ENCODE results near the gene INAVA. TPM values are rescaled to one million over a fixed set of nuclear protein-coding genes. Genes with fewer than 3 reads are reported as not detected.
"Not testable (repeated sequence)": the region's sequence is repeated elsewhere in the genome, so short reads cannot be mapped to it uniquely, and the experiment has no call there.

INAVA gene
- total and polyA plus RNA-seq, 2 of the 13 experiments (the other 11 are each of a cell fraction or from before 2014, with no cell fraction given): 6.0 to 13.5 TPM

GRCh38 chr1:200934676-200935245, 40.1 kb downstream of the INAVA start:
- 74% methylated on average over 13 of the region's 13 CpGs for WGBS (ENCODE audit: low lambda C conversion rate)
- Histone ChIP-seq H3K36me3 (replicated peaks in 1 of 2; ENCODE audit: control insufficient read depth in 1 of 2, insufficient read depth in 2 of 2, low read length in 2 of 2) (no peaks in the 10 kb centered on the region), H3K4me3 (replicated peaks in 1 of 3; ENCODE audit: insufficient read depth in 1 of 3, low read depth in 2 of 3, low read length in 3 of 3) (no peak overlapping the region), H3K9ac (ENCODE audit: insufficient read depth, low read depth, low read length) (no peak overlapping the region), H2AFZ (ENCODE audit: low read length) (no peak overlapping the region), H3K4me2 (ENCODE audit: low read depth, low read length) (no peak overlapping the region), H3K27me3 (ENCODE audit: control insufficient read depth in 1 of 2, insufficient read depth in 2 of 2, low read length in 2 of 2) (peaks cover 0 to 5% of the 10 kb centered on the region in 2 experiments; a peak in 1 of 5 replicates), H3K79me2 (ENCODE audit: insufficient read depth, low read length) (no peaks in the 10 kb centered on the region), H3K9me3 (ENCODE audit: low read length) (no peaks in the 10 kb centered on the region), H4K20me1 (ENCODE audit: insufficient read depth, low read length) (no peaks in the 10 kb centered on the region), H3K27ac (ENCODE audit: extremely low read length, insufficient read depth, low read length) (no peak overlapping the region), H3K4me1 (ENCODE audit: insufficient read depth, low read length) (no peaks in the 10 kb centered on the region)
- TF ChIP-seq MAFG (CRISPR knock-in tag; IDR thresholded peaks at IDR 0.05): no peak
- TF ChIP-seq RFX5 (IDR thresholded peaks at IDR 0.05; ENCODE audit: low read depth, low read length): 0 out of 2 replicates have a peak, but pooled peaks have one; percentile 16
- BruUV-seq (replicated peaks): no TSS peak
- no peak for DNase-seq (ENCODE audit: low spot score)
- intact Hi-C loops (cut with micrococcal nuclease; ENCODE audit: unreplicated experiment): no loop called here
- FAIRE-seq: no peak
- ATAC-seq: no peak
- POLR2A ChIA-PET: no interaction called here
- in situ Hi-C loops (cut with HindIII; ENCODE audit: extremely low pct_ligation_motif_present, low pct_unique_long_range_greater_than_20kb): no loop called here
- CTCF ChIA-PET (ENCODE audit: low intra/inter-chr PET ratio, low total read pairs): no interaction called here

- H3K4me2 ChIP-seq (ENCODE audit: low read depth, low read length); H2AFZ ChIP-seq (ENCODE audit: low read length); in situ Hi-C loops (cut with HindIII; ENCODE audit: extremely low pct_ligation_motif_present, low pct_unique_long_range_greater_than_20kb); H3K36me3 ChIP-seq (replicated peaks in 1 of 2; ENCODE audit: control insufficient read depth in 1 of 2, insufficient read depth in 2 of 2, low read length in 2 of 2); H4K20me1 ChIP-seq (ENCODE audit: insufficient read depth, low read length); H3K27ac ChIP-seq (ENCODE audit: extremely low read length, insufficient read depth, low read length); BruUV-seq (replicated peaks); H3K9ac ChIP-seq (ENCODE audit: insufficient read depth, low read depth, low read length); H3K4me1 ChIP-seq (ENCODE audit: insufficient read depth, low read length); H3K79me2 ChIP-seq (ENCODE audit: insufficient read depth, low read length); DNase-seq (ENCODE audit: low spot score); FAIRE-seq; intact Hi-C loops (cut with micrococcal nuclease; ENCODE audit: unreplicated experiment); H3K4me3 ChIP-seq (replicated peaks in 1 of 3; ENCODE audit: insufficient read depth in 1 of 3, low read depth in 2 of 3, low read length in 3 of 3); POLR2A ChIA-PET; ATAC-seq; CTCF ChIA-PET (ENCODE audit: low intra/inter-chr PET ratio, low total read pairs); H3K27me3 ChIP-seq (ENCODE audit: control insufficient read depth in 1 of 2, insufficient read depth in 2 of 2, low read length in 2 of 2); H3K9me3 ChIP-seq (ENCODE audit: low read length): not testable (repeated sequence)
- 70% methylated on average over 18 of the region's 18 CpGs for WGBS (ENCODE audit: low lambda C conversion rate)
- TF ChIP-seq ZNF770 (CRISPR knock-in tag; IDR thresholded peaks at IDR 0.05): peak; percentile 22; the same call in 1 of the 2 replicates
These were observed 40.7 kb downstream of the INAVA start for GRCh38 chr1:200935286-200935962.
